Central memory CD4-positive, alpha-beta T cell (primary cell): ENCODE data around the gene ST3GAL4.
"Not testable (repeated sequence)": the region's sequence is repeated elsewhere in the genome, so short reads cannot be mapped to it uniquely, and the experiment has no call there.

Experiments used
- DNase-seq: peaks from one replicate; pipeline ENCODE4 v3.0.0; 2022

ST3GAL4 gene

DNA sequence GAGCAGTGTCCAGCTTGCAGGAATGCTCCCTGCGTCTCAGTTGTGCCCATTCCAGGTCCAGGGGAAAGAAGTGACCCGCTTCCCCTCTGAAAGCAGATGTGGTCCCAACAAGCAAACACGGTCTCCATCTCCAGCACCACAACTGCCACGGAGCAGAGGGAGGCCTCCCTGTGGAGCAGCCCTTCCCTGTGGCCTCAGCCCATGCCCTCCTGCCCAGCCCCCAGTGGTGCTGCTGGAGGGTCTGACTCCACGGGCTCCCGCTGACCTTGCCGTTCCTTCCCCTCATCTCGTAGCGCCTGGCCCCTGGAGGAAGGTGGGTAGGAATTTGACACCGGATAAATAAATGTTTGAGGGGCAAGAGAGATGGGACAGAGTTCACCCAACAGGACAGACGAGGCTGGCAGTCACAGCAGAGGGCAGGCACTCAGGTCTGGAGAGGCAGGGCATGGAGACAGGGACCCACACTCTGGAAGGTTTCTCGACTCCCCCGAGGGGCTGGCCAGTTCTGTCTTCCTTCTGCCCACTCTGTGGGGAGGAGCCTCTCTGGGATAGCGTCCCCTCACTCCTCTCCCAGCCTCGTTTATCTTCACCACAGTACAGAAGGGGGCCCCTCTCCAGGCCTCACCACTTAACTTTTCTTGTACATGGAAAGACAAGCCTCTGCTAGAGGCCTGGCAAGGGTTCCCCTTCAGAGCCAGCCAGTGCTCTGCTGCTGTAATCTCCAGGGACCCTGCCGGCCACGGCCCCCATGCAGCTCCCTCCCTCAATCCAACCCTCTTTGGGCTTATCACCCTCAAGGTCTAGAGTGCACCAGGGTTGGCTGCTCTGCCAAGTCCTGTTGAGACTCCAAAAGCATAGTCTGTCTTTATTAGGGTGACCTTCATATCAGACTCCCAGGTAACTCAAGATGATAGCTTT, 7.5 kb upstream of the ST3GAL4 start:
- no peak for DNase-seq

DNA sequence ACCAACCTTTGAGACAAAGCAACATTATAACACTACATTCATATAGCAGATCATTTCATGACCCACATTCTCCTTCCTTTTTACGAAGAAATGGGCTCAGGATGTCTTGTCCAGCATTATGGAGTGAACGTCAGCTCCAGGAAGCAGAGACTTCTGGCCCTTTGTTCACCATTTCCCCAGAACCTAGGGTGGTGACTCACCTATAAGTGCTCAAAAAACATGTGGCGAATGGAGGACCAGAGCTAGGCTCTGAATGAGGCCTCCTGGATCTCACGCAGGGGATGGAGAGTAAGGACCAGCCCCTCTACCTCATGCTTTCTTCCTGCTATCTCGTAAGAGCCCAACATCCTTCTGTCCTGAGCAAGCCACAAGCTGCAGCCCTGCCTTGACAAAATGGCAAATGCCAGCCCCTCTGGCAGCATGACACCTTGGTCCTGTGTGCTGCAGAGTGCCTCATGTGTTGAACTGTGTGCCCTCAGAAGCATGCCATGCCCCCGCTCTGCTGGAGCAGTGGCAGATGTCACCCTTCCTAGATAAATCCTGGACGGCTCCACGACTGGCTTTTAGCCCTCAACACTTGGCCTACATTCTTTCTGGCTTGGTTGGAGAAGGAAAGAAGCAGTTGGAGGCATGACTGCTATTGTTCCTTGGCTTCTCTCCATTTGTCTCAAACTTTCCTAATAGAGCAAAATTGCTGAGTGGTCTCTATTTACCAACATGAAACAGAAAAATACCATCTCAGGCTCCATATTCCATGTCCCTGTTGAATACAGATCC, 6.5 kb upstream of the ST3GAL4 start:
- DNase-seq: no peak

- DNase-seq: no peak
Measured at GRCh38 chr11:126350836-126351235, 4.7 kb upstream of the ST3GAL4 start.

DNA sequence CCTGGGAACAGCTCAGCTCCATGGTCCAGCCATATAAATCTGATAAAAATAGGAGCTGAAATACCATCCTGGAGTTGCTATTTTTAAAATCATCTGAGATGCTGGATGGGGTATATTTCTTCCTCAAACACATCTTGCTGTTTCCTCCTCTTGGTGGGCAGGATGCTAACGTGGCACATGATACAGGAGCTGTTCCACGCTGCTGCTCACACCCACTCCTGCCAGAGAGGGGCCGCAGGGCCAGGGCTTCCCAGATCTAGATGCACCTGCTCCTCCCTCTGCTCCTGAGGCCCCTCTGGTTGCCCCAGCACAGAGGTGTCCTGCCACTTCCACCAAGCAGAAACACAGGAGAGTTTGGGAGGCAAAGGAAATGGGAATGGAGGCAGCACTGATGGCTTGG, 3.3 kb upstream of the ST3GAL4 start:
- DNase-seq: no peak

- no peak for DNase-seq
Measured at GRCh38 chr11:126352934-126353801, 2.3 kb upstream of the ST3GAL4 start.

GRCh38 chr11:126354631-126355323, 709 bp upstream of the ST3GAL4 start:
- DNase-seq: no peak

- DNase-seq: peak; percentile 2
Measured at GRCh38 chr11:126355926-126356897, 726 bp downstream of the ST3GAL4 start.

DNA sequence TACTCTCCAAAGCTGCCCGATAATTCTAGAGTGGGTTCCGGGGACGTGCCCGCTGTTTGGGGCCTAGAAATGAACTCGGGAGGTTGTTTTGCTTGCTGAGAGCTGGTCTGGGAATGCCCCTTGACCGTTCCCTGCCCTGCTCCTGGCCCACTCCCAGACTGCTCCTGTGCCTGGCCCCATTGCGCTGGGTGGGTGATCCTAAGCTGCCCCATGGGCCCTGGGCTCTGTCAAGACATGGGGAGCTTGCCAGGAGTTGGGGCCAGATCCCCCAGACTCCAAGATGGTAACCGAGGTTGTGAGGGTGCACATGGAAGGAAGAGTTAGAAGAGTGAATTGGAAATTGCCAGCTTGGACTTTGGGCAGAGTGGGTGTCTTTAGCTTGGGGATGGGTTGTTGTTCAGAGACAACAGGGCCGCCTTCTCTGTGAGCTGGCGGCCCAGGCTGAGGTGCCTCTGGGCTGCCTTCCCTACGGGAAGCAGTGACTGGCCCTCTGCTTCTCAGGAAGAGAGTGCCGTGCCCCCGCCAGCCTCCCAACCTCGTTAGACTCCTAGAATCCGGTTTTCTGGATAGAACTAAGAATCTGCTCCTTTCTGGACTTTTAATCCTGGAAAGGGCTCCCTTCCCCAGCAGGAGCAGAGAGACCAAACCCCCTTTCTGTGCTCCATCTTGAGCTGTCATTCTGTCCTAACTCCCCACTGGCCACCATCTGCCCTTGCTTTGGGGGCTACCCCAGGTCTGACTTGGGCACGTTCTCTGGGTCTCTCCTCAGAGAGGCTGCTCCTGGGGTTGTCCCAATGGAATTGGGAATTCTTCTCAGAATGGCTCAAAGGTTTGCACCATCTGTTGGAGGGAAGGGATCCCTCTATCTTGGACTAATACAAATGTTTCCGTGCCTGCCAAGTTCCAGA, 1.8 kb downstream of the ST3GAL4 start:
- DNase-seq: no peak

- no peak for DNase-seq
Measured at GRCh38 chr11:126357969-126358762, 2.7 kb downstream of the ST3GAL4 start.

GRCh38 chr11:126358763-126359160, 3.3 kb downstream of the ST3GAL4 start:
- DNase-seq: no peak

- DNase-seq: no peak
Measured at GRCh38 chr11:126359431-126360048, 4.1 kb downstream of the ST3GAL4 start.

GRCh38 chr11:126360049-126360446, 4.6 kb downstream of the ST3GAL4 start:
- no peak for DNase-seq

DNA sequence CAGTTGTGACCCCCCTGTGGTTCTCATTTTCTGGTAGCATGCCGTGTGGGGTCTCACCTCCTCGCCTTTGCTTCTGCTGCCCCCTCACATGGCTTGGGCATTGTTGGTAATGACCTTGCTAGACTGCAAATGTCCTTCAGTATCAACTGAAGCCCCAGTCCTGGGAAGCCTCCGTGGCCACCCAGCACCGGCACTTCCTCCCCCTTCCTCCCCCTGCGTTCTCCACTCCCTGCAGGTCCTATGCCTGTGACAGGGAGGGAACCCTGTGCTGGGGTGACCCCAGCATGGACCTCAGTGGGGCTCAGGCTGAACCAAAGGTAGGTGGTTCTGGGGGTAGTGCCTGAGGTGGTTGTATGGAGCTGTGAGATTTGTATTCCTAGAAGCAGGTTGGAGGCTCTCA, 5.9 kb downstream of the ST3GAL4 start:
- no peak for DNase-seq

GRCh38 chr11:126362879-126363655, 7.6 kb downstream of the ST3GAL4 start:
- no peak for DNase-seq

DNA sequence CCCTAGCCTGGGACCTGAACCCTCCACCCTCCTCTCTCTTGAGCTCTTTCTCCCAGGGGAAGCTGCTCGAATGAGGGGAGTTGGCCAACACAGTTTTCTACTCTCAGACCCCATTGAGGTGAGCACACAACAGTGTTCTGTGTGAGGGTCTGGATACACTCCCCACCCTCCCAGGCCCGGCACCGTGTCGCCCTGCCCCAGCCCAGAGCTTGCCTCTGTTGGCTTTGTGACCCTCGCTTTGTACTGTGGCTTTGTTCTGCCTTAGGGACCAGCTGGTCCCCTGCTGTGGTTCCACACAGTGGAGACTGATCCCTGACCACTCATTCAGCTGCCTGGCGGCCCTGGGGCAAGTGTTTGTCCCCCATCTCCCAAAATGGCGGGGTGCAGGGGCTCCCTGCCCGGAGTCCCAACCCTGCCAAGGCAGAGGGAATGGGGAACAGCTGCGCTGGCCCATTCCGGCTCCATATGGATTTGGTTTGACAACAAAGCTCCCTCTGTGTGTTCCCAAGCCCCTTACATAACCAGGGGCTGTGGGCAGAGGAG, 8.3 kb downstream of the ST3GAL4 start:
- DNase-seq: no peak

DNA sequence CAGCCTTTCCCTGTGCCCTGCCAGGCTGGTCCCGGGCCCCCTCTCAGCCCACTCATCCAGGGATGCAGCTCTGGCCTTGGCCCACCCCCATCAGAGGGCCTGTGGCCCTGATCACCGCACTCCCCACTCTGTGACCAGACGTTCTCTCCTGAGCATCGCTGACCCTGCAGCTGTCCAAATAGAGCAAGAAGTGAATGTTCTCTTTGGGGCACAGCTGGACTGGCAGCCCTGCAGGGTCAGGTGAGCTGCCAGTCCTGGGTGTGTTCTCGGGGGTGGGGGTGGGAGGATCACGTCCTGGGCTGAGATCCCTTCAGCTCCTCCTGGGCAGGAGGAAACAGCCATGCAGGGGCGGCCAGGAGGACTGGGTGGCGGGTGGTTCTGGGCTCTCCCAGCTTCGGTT, 9.2 kb downstream of the ST3GAL4 start:
- DNase-seq: not testable (repeated sequence)

DNA sequence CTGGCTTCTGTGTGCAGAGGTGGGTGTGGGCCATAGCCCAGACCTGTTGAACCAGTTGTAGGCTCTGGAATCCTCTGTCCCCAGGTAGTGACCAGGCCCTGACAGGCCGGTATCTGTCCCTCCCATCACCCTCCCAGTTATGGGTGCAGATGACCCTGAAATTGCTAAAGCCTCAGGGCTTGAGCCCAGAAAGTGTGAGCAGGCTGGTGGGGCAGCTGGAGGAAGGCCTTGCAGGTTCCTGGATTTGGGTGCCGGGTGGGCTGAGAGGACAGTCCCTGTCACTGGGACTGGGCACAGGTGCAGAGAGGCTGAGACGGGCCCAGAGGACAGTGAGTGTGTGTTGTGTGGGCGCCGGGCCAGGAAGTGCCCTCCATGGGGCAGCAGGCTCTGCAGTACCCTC, 10.0 kb downstream of the ST3GAL4 start:
- DNase-seq: not testable (repeated sequence)
